ENCODE results near the gene RAI14.
"Not testable (repeated sequence)": the region's sequence is repeated elsewhere in the genome, so short reads cannot be mapped to it uniquely, and the experiment has no call there.

RAI14 gene

DNA sequence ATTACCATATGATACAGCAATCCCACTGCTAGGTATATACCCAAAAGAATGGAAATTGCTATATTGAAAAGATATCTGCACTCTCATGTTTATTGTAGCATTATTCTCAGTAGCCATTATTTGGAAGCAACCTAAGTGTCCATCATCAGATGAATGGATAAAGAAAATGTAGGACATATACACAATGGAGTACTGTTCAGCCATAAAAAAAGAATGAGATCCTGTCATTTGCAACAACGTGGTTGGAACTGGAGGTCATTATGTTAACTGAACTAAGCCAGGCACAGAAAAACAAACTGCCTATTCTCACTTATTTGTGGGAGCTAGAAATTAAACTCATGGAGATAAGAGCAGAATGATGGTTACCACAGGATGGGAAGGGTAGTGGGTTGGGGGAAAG, 119.8 kb downstream of the RAI14 start:
- no peak for DNase-seq

DNA sequence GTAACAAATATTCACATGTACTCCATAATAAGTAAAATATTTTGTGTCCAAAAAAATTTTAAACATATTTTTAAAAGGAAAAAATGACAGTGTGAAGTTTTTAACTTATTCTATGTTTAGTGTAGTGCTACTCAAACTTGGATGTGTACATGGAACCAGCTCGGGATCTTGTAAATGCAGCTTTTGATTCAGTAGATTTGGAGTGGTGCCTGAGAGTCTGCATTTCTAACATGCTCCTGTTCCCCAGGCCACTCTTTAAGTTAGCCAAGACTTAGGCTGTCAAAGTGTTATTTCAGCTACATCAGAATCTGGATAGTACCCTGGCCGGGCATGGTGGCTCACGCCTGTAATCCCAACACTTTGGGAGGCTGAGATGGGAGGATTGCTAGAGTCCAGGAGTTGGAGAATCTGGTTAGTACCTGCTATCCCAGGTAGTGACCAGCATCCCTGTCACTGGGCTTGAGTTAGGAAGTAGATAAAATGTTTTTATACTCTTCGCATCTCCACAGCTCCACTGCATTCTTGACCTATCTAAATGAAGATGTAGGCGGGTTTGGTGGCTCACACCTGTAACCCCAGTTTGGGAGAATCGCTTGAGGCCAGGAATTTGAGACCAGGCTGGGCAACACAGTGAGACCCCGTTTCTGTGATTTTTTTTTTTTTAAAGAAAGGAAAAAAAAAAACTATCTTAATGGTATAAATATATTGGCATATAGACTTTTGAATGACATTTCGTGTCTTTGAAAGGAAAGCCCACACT, 122.1 kb downstream of the RAI14 start:
- DNase-seq, result no peak

- DNase-seq, result not testable (repeated sequence)
These were observed 127.8 kb downstream of the RAI14 start for GRCh38 chr5:34783892-34784291.

DNA sequence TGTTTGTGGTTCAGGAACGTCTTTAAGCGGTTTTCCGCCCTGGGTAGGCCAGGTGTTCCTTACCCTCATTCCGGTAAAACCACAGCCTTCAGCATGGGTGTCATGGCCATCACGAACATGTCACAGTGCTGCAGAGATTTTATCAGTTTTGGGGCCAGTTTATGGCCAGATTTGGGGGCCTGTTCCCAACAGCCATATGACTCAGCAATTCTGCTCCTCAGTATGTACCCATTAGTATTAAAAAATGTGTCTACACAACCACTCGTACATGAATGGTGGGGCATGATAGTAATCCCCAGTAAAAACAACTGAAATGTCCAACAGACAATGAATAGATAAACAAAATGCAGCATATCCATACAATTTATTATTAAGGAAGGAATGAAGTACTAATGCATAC, 130.9 kb downstream of the RAI14 start:
- DNase-seq, result no peak

DNA sequence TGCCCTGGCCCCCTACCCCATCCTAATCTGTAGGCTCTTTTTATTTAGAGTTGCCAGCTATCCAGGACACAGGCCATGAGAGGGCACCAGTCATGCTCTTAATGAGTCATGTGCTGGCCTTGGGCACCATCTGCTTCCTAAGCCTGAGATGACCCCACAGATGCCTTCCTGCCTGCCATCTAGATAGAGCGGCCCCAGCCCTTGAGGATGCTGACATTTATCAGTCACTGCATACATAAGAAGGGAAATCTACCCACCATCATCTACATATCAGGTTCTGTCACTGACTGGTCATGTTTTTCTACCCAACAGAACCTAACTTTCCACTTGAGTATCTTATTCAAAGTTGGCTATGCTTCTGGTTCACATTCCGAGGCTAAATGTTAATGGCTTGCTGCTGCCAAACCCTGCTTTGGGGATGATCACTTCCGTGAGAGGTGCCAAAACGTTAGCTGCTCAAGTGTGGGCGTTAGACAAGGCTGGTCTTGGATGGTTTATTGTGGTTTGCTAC, 132.9 kb downstream of the RAI14 start:
- no peak for DNase-seq

- DNase-seq, result no peak
These were observed 133.5 kb downstream of the RAI14 start for GRCh38 chr5:34789639-34790038.

DNA sequence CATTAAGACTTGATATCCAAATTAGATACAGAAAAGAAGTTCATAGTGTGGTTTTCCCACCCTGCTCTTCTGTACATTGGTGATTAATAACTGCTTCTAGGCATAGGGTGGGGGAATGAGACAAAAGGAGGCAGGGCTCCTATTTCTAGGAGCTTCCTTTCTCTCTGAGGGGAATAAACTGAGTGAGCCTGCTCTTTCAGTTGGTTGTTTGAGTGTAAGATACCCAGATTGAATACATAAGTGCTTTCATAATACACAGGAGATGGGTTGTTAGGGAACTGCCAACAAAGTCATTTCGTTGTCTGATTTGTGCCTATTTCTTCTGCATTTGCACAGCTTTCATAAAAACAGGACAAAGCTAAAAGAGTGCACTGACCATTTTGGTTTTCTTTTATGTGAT, 133.9 kb downstream of the RAI14 start:
- no peak for DNase-seq

GRCh38 chr5:34791761-34792244, 135.7 kb downstream of the RAI14 start:
- DNase-seq, result no peak

GRCh38 chr5:34802834-34803563, 146.9 kb downstream of the RAI14 start:
- no peak for DNase-seq

DNA sequence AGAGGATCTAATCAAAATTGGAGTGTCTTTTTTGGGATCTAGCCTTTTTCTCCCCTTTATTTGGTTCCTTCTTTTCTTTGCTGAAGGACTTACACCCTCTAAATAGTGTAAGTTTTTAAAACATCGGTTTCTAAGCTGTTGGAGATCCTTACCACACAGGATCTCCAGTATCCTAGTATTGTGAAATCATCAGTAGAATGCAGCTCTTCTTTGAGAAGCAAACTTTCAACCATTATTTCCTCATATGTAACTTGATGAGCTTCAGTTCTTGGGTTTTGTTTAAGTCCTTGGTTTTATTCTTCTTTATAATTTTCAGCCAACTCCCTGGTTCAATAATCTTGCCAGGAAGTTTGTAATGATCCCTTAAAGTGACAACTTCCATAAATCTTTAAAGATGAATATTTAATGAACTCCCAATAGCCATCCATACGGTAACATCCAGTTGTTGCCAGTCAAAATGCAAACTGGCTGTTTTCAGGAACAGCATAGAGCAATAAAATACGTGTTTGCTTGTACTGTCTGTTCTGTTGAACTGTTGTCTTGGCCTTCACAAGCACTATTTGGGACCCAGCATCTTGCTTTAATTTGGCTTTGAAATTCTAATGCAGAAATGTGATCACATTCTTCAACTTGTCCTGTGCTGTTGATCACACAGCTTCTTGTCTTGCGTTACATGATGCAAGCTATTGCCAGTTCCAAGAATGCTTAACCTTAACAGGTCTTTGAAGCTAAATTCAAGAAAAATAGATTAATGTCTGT, 148.0 kb downstream of the RAI14 start:
- no peak for DNase-seq

GRCh38 chr5:34804913-34805312, 148.8 kb downstream of the RAI14 start:
- DNase-seq, result no peak

- no peak for DNase-seq
These were observed 150.4 kb downstream of the RAI14 start for GRCh38 chr5:34806532-34806931.

DNA sequence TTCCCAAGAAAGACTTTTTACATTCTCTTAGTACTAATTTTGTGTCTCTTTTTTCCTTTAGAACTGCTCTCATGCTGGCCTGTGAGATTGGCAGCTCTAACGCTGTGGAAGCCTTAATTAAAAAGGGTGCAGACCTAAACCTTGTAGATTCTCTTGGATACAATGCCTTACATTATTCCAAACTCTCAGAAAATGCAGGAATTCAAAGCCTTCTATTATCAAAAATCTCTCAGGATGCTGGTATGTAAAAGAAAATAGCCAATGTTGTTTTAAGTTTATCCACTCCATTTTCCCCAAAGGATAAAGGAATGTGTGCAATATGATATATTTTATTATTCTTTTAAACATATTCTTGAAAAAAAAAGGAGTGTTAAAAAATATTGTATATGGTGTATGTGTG, 155.6 kb downstream of the RAI14 start:
- no peak for DNase-seq

DNA sequence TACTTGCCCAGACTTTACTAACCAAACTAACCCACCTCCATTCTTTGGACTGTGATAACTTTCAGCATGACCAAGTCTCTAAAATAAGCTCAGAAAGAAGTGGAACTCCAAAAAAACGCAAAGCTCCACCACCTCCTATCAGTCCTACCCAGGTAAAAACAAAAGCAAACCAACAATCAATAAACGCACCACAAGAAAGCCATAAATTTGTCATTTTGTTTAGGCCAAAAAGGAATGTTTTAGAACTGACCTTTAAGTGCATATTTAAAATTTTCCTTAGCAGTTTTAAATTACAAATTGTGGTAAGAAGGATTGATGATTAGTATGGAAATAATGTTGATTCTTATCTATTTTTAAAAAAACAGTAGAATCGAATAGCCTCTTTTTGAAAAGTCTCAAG, 157.4 kb downstream of the RAI14 start:
- DNase-seq, result no peak

DNA sequence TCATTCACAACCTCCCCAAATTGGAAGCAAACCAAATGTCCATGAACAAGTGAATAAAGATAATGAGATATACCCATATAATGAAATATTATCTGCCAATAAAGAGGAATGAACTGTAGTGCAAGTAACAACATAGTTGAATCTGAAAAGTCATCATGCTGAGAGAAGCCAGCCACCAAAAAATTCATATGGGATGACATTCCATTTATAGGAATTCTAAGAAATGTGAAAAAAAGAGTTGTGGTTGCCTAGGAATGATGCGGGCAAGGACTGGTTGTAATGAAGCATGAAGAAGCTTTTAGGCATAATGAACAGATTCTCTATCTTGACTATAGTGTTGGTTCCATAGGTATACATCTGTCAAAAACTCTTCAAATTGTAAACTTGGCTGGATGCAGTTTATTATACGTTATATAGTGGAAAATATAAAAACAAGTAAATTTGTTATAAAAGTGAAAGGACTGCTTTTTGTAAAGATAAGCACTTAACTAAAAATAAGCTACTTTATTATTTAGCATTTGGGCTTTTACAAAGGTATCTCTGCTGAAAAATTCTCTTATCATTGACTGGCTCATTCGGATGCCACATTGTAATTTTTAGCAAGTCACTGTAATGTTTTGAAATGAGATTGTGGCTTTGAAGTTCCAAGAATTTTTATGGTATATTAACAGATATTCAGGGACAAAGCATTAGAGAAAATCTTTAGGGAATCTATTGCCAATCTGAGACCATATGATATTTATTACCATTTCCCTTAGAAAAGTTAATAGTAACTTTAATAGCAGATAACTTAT, 161.6 kb downstream of the RAI14 start:
- DNase-seq, result no peak

DNA sequence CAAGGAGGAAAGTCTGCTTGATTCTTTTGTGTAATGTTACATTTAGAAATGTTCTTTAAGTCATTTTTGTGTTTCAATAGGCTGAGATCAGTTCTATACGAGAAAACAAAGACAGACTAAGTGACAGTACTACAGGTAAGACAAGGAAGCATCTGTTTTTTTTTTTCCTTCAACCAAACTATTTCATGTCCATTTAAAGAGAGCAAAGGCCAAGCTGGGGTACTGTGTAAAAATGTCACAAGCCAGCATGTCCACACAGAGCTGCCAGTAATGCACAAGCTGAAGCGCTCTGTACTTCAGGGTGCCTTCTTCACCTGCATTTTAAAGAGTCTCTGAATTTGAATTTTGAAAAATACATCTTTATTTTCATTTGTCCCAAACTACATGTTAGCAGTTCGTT, 162.6 kb downstream of the RAI14 start:
- no peak for DNase-seq

DNA sequence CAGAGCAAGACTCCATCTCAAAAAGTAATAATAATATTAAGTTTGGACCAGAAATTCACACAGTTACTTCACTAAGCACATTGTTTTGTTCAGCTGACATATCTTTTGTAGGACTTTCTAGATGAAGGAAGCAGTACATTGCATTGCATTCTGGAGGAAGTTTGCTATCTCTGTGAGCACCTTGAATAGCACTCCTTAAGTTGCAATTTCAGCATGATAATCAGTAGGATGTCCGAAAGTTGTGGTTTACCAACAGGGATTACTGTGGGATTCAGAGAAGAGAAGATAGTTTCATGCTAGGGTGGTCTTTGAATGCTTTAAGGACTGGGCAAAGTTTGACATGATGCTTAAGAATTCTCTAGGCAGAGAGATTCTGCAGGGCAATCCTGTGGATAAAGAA, 164.5 kb downstream of the RAI14 start:
- no peak for DNase-seq

DNA sequence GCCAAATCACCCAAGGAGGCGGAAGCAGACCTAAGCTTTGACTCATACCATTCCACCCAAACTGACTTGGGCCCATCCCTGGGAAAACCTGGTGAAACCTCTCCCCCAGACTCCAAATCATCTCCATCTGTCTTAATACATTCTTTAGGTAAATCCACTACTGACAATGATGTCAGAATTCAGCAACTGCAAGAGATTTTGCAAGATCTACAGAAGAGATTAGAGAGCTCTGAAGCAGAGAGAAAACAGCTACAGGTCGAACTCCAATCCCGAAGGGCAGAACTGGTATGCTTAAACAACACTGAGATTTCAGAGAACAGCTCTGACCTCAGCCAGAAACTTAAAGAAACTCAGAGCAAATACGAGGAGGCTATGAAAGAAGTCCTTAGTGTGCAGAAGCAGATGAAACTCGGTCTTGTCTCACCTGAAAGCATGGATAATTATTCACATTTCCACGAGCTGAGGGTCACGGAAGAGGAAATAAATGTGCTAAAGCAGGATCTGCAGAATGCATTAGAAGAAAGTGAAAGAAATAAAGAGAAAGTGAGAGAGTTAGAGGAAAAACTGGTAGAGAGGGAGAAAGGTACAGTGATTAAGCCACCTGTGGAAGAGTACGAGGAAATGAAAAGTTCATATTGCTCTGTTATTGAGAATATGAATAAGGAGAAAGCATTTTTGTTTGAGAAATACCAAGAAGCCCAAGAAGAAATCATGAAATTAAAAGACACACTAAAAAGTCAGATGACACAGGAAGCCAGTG, 167.0 kb downstream of the RAI14 start:
- DNase-seq, result no peak

DNA sequence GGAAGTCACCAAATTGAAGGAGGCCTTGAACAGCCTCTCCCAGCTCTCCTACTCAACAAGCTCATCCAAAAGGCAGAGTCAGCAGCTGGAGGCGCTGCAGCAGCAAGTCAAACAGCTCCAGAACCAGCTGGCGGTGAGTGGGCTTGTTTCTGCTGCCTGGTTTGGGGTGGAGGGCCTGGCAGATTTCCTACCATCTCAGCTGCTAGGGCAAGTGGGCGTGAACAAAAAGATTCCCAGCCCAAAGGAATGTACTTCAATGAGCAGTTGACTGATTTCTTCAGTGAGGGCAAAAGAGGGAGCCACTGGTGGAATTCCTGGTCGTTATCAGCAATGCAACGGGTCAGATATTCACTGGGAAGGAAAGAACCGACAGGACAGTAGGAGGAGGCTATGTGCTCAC, 170.2 kb downstream of the RAI14 start:
- DNase-seq, result no peak

DNA sequence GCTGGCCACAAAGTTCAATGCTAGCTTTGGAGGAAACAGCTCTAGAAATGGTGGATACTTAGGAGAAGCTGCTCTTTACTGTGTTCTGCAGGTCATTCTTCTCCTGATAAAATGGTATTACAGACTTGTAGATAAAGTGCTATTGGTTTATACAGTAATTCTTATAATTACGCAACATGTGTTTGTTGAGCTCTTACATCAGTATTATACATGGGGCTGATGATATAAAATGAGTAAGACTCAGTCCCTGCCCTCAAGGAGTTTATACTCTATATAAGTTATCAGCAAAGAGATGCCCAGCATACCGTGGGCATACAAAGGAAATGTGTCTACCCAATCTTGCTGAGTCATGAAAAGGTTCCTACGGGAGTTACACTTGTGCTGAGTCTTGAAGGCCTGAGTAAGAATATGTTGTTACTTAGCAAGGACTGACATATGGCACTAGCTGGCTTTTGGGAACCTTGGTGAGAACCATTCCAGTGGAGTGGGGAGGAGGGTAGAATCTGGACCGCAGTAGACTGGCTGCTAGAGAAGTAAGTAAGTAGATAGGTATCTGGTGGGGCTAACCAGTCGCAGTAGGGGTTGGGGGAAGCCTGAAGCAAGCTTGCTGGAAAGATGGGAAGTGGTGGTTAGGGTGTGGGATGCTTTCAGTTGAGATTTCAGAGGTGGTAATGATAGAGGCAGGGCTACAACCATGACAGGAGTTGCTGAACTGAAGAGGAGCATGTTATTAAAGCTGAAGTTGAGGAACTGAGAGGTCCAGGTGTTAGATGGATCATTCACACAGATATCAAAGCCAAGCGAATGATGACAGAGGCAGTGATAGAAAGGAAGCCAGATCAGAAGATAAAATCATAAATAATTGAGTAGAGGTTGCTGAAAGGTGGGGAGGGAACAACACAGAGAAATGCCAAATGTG, 171.7 kb downstream of the RAI14 start:
- no peak for DNase-seq

- DNase-seq, result not testable (repeated sequence)
These were observed 174.7 kb downstream of the RAI14 start for GRCh38 chr5:34830827-34831226.
